AG04449 (cell line): ENCODE data around the gene BORA.

Source experiments
- CTCF ChIA-PET: fragments of 350-600 bp; formaldehyde crosslinking; extraction: SDS; loops from one replicate; lab custom pipeline; 2021; ENCODE audit warnings: antibody characterized with exemption; lab: Yijun Ruan, JAX
- POLR2A ChIA-PET: fragments of 400-600, 350-600 bp; formaldehyde crosslinking; extraction: SDS; loops from one replicate; lab custom pipeline; 2020; ENCODE audit warnings: antibody characterized with exemption, inconsistent platforms; lab: Yijun Ruan, JAX
- DNase-seq: peaks from one replicate; pipeline ENCODE4 v3.0.0-alpha.2; 2010; ENCODE audit warnings: low read depth, low spot score
- H3K4me3 ChIP-seq: 2 replicates; pipeline ENCODE4 v1.5.1; 2011; ENCODE audit warnings: low read depth, mild to moderate bottlenecking, control low read depth, low read length
- CTCF ChIP-seq: IDR thresholded peaks from one replicate; pipeline ENCODE4 v1.5.1; 2011; ENCODE audit warnings: mild to moderate bottlenecking, moderate library complexity, low read length, control low read depth, inconsistent platforms; ENCODE audit not compliant: insufficient read depth; ENCODE audit errors: missing control alignments

Gene BORA

GRCh38 chr13:72692884-72693514 is 34.7 kb upstream of the BORA start:
- CTCF ChIA-PET: no interaction called here
- POLR2A ChIA-PET: no interaction called here
- no peak for DNase-seq
- no peak for TF ChIP-seq CTCF
- no peak overlapping the region for H3K4me3 ChIP-seq

GRCh38 chr13:72693832-72694231 is 33.9 kb upstream of the BORA start:
- ChIA-PET POLR2A (no interaction called here), CTCF (no interaction called here)
- H3K4me3 ChIP-seq: no peak overlapping the region
- no peak for TF ChIP-seq CTCF
- DNase-seq: no peak

- H3K4me3 ChIP-seq: no peak overlapping the region
- CTCF ChIA-PET: no interaction called here
- DNase-seq: no peak
- no peak for TF ChIP-seq CTCF
- POLR2A ChIA-PET: no interaction called here
Observed at GRCh38 chr13:72694314-72694713, 33.4 kb upstream of the BORA start.

- no peak for DNase-seq
- no peak overlapping the region for H3K4me3 ChIP-seq
- ChIA-PET CTCF (interaction anchor here (0.7 to 5.3 kb wide), 4 partner anchors 15 to 89 kb away, joined by 3 to 33 read pairs (median 4); no protein-coding TSS in a partner anchor), POLR2A (no interaction called here)
- TF ChIP-seq CTCF: no peak
Observed at GRCh38 chr13:72696579-72696978, 31.1 kb upstream of the BORA start.

GRCh38 chr13:72698164-72698563 is 29.6 kb upstream of the BORA start:
- no peak for DNase-seq
- CTCF ChIA-PET: interaction anchor here (5.3 kb wide), 1 partner anchor 56 kb away, joined by 33 read pairs; no protein-coding TSS in a partner anchor
- H3K4me3 ChIP-seq: no peak overlapping the region
- POLR2A ChIA-PET: no interaction called here
- TF ChIP-seq CTCF: no peak

- POLR2A ChIA-PET: no interaction called here
Observed at GRCh38 chr13:72700509-72700908, 27.2 kb upstream of the BORA start.

More at GRCh38 chr13:72700509-72700908, 27.2 kb upstream of the BORA start:
- H3K4me3 ChIP-seq: no peak overlapping the region
- DNase-seq: no peak
- CTCF ChIA-PET: no interaction called here
- no peak for TF ChIP-seq CTCF
